Peyer's patch (tissue), 4 donors: ENCODE data around the gene APC2. TPM values are rescaled to one million over a fixed set of nuclear protein-coding genes. Genes with fewer than 3 reads are reported as not detected.

Source experiments
- DNase-seq, 3 donors: peaks; one replicate each; pipeline ENCODE4 v3.0.0-alpha.2; 2017 to 2019
- H3K27ac ChIP-seq, 4 donors: fragments of 200-600 bp; sonication (generic); one replicate each; pipeline ENCODE4 v1.5.1; 2016 to 2019
- H3K27me3 ChIP-seq, 2 donors: fragments of 200-600 bp; sonication (generic); one replicate each; pipeline ENCODE4 v1.5.1; 2019
- H3K36me3 ChIP-seq, 3 donors: fragments of 200-600 bp; sonication (generic); one replicate each; pipeline ENCODE4 v1.5.1; 2016 to 2019
- H3K4me1 ChIP-seq, 4 donors: fragments of 200-600 bp; sonication (generic); one replicate each; pipeline ENCODE4 v1.5.1; 2016 to 2019
- H3K4me3 ChIP-seq, 4 donors: fragments of 200-600 bp; sonication (generic); 1 replicate in 3 of 4; 2 replicates in 1 of 4; pipeline ENCODE4 v1.5.1; 2016 to 2019; ENCODE audit warnings: mild to moderate bottlenecking in 1 of 4
- H3K9me3 ChIP-seq, 4 donors: fragments of 200-600 bp; sonication (generic); one replicate each; pipeline ENCODE4 v1.5.1; 2016 to 2019; ENCODE audit warnings: mild to moderate bottlenecking in 1 of 4
- POLR2A ChIP-seq, 2 donors: fragments of 450-650 bp; IDR thresholded peaks; one replicate each; pipeline ENCODE4 v1.5.1; 2017; ENCODE audit warnings: antibody characterized with exemption in 2 of 2, mild to moderate bottlenecking in 2 of 2, moderate library complexity in 2 of 2
- total RNA-seq, 4 donors: library from RNA; depleted of rRNA; stranded (reverse); fragments of >200 nt; gene quantifications; one replicate each; pipeline ENCODE4 v1.1.0, GENCODE V29; 2016
- TF ChIP-seq, protein P1 (sequence below), 6 experiments: fragments of 450-650 bp in 4 of 6; fragments of 200-600 bp in 2 of 6; sonication (generic) in 1 of 6; IDR thresholded peaks; one replicate each; pipeline ENCODE4 v1.5.1; 2017 to 2019; ENCODE audit warnings: antibody characterized with exemption in 6 of 6, mild to moderate bottlenecking in 3 of 6, moderate library complexity in 1 of 6

APC2 gene
- total RNA-seq, 4 donors from 2014 or later: 0.18 to 0.76 (median 0.27) TPM; not detected in 1

DNA sequence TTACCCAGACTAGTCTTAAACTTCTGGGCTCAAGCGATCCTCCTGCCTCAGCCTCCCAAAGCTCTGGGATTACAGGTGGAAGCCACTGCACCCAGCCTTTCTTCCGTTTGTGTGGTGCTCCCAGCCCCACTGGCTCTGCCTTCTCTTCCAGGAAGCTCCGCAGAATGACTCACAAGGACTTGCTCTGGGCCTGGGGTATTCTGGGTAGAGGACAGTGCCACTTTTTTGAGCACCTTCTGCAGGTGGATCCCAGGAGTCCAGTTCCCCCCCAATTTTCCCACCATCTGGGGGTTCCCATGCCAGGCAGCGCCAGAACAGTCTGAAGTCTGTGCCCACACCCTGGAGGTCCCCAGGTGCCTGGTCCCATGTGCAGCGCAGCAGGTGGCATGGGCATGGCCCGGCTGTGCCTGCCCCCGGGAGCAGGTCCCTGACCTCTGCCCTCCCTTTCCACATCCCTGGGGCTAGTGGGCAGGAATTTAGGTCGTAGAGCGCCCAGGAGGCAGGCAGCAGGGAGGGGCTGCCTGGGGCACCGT is 42.6 kb downstream of the APC2 start:
- TF ChIP-seq, protein P1, sequence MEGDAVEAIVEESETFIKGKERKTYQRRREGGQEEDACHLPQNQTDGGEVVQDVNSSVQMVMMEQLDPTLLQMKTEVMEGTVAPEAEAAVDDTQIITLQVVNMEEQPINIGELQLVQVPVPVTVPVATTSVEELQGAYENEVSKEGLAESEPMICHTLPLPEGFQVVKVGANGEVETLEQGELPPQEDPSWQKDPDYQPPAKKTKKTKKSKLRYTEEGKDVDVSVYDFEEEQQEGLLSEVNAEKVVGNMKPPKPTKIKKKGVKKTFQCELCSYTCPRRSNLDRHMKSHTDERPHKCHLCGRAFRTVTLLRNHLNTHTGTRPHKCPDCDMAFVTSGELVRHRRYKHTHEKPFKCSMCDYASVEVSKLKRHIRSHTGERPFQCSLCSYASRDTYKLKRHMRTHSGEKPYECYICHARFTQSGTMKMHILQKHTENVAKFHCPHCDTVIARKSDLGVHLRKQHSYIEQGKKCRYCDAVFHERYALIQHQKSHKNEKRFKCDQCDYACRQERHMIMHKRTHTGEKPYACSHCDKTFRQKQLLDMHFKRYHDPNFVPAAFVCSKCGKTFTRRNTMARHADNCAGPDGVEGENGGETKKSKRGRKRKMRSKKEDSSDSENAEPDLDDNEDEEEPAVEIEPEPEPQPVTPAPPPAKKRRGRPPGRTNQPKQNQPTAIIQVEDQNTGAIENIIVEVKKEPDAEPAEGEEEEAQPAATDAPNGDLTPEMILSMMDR (IDR thresholded peaks at IDR 0.05): no peak
- TF ChIP-seq POLR2A (IDR thresholded peaks at IDR 0.05): peak; percentile 84 to 90
- Histone ChIP-seq H3K4me3 (peak overlapping the region in 3 of 4 donors; percentile 42 to 81 (median 74)), H3K27me3 (no peaks in the 10 kb centered on the region), H3K36me3 (no peaks in the 10 kb centered on the region), H3K9me3 (no peaks in the 10 kb centered on the region), H3K27ac (peak overlapping the region in 3 of 4 donors; percentile 57 to 90 (median 86)), H3K4me1 (peaks cover 0 to 33% (median 9%) of the 10 kb centered on the region in 4 donors)
- DNase-seq: peak in 2 of 3 donors; percentile 73 to 81

DNA sequence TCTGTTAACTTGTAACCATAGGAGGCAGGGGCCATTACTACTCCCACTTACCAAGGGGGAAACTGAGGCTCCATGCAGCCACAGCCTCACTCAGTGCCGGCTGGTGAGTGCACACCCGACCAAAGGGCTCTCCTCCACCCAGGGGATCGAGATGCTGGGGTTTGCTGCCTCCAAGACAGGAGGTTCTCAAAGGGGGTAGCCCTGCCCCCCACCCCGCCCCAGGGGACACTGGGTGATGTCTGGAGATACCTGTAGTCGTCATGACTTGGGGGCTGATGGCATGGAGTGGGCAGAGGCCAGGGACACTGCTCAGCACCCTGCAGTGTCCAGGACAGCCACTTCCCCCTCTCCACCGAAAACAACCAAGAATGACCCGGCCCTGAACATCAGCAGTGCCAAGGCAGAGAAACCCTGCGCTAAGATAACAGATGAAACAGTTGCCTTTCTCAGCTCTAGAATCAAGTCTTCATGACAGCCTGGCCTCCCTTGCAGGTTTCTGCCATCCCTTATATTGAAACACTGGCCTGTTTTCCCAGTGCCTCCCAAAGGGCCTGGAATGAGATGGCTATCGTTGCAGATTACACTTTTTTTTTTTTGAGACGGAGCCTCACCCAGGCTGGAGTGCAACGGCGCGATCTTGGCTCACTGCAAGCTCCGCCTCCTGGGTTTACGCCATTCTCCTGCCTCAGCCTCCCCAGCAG is 44.3 kb downstream of the APC2 start:
- Histone ChIP-seq H3K27ac (peak overlapping the region in 2 of 4 donors; percentile 86 to 90), H3K4me3 (no peak overlapping the region), H3K9me3 (no peaks in the 10 kb centered on the region), H3K27me3 (no peaks in the 10 kb centered on the region), H3K4me1 (peaks cover 0 to 33% (median 9%) of the 10 kb centered on the region in 4 donors), H3K36me3 (no peaks in the 10 kb centered on the region)
- TF ChIP-seq POLR2A (IDR thresholded peaks at IDR 0.05): no peak
- TF ChIP-seq, protein P1 (IDR thresholded peaks at IDR 0.05): no peak
- DNase-seq: no peak

DNA sequence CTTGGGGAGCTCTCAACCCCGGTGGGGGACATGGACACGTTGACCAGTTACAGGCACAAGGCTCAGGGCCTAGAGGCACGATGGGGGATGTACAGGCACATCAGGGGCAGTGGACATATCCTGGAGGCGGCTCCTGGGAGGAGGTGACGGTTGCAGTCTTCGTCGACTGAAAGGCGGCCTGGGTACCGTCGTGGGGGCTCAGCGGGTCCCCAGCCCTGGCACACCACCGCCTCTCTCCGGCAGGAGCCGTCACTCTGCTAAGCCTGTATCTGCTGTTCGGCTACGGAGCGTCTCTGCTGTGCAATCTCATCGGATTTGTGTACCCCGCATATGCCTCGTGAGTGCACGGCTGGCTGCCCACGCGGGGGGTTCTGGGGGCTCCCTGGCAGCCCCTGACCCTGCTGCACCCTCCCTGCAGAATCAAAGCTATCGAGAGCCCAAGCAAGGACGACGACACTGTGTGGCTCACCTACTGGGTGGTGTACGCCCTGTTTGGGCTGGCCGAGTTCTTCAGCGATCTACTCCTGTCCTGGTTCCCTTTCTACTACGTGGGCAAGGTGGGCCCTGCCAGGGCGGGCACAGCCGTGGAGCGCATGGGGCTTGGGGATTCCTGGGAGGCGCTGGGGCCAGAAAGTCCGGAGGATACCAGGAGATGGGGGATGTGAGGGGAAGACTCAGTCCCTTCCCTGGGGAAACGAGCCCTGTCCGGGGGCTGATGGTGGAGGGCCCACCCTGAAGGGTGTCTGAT is 45.3 kb downstream of the APC2 start:
- TF ChIP-seq, protein P1 (IDR thresholded peaks at IDR 0.05): no peak
- no peak for TF ChIP-seq POLR2A (IDR thresholded peaks at IDR 0.05)

DNA sequence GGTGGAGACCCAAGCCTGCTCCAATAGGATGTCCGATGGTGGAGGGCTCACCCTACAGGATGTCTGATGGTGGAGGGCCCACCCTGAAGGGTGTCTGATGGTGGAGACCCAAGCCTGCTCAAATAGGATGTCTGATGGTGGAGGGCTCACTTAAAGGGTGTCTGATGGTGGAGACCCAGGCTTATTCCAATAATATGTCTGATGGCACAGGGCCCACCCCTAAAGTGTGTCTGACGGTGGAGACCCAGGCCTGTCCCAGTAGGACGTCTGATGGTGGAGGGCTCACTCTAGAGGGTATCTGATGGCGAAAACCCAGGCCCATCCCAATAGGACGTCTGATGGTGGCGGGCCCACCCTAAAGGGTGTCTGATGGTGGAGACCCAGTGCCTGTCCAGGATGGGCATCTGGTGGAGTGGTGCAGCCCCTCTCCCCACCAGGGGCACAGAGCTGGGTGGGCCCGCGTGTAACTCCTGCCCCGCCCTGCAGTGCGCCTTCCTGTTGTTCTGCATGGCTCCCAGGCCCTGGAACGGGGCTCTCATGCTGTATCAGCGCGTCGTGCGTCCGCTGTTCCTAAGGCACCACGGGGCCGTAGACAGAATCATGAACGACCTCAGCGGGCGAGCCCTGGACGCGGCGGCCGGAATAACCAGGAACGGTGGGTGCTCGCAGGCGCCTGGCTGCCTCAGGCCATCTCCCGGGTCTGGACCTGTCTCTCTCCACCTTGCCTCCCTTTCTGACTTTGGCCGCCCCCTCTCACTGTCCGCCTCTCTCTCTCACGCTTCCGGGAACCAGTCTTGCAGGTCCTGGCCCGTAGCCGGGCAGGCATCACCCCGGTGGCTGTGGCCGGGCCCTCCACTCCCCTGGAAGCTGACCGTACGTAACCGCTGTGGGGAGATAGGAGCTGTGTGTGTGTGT is 46.1 kb downstream of the APC2 start:
- DNase-seq: no peak
- Histone ChIP-seq H3K4me1 (peaks cover 0 to 25% (median 4%) of the 10 kb centered on the region in 4 donors), H3K27ac (no peak overlapping the region), H3K4me3 (no peak overlapping the region), H3K36me3 (no peaks in the 10 kb centered on the region), H3K9me3 (no peaks in the 10 kb centered on the region), H3K27me3 (no peaks in the 10 kb centered on the region)
- no peak for TF ChIP-seq POLR2A (IDR thresholded peaks at IDR 0.05)

More for the DNA sequence above, 45.3 kb downstream of the APC2 start:
- Histone ChIP-seq H3K4me1 (peaks cover 0 to 25% (median 4%) of the 10 kb centered on the region in 4 donors), H3K4me3 (no peak overlapping the region), H3K36me3 (no peaks in the 10 kb centered on the region), H3K27ac (no peak overlapping the region), H3K27me3 (no peaks in the 10 kb centered on the region), H3K9me3 (no peaks in the 10 kb centered on the region)
- no peak for DNase-seq

DNA sequence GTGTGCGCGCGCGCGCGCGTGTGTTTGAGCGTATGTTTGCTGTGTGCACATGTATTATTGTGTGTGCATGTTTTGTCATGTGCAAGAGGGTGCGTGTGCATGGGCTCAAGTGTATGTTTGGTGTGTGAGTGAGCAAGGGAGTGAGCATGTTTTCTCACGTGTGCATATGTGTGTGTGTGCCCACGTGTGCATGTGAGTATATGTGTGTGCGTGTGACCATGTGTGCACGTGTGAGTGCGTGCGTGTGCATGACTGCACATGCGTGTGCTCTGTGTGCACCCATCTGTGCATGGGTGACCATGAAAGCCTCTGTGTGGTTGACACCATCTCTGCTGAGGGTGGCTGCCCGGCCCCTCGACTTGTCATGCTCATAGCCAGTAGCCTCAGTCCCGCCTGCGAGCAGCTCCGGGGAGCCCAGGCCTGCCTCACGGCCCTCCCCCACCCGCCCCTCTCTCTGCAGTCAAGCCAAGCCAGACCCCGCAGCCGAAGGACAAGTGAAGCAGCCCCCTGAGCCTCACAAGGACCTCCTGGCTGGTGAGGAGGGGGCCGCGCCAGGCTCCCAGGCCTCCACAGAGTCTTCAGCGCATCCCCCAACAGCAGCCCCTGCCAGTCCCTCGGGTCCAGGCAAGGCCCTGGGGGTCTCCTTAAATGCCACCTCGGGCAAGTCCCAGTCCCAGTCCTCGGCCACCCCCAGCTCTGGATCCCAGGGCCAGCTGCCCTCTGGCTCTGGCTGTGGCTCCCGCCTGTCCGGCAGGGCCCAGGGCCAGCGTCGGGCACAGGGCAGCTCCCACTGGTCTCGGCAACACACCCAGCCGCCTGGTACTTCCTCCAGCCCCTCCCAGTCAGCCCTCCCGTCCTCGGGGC is 47.0 kb downstream of the APC2 start:
- peaks cover 0 to 19% (median 0%) of the 10 kb centered on the region in 4 donors for H3K4me1 ChIP-seq
- H3K27me3 ChIP-seq: no peaks in the 10 kb centered on the region
- H3K9me3 ChIP-seq: no peaks in the 10 kb centered on the region
- no peak overlapping the region for H3K27ac ChIP-seq
- H3K36me3 ChIP-seq: no peaks in the 10 kb centered on the region
- no peak for DNase-seq
- TF ChIP-seq, protein P1 (IDR thresholded peaks at IDR 0.05): no peak
- no peak for TF ChIP-seq POLR2A (IDR thresholded peaks at IDR 0.05)
- no peak overlapping the region for H3K4me3 ChIP-seq
